CD14-positive monocyte (primary cell): Measurements from ENCODE around the gene TUBAL3. TPM values are rescaled to one million over a fixed set of nuclear protein-coding genes. Genes with fewer than 3 reads are reported as not detected.

Source experiments
- DNase-seq, 3 donors: peaks; one replicate each; pipeline ENCODE4 v3.0.0-alpha.2; 2011 to 2022
- H2AFZ ChIP-seq: 2 replicates; pipeline ENCODE4 v1.6.0; 2012; ENCODE audit warnings: mild to moderate bottlenecking, low read depth, low read length, inconsistent platforms; ENCODE audit not compliant: insufficient read depth, poor library complexity, severe bottlenecking
- H3K27ac ChIP-seq, 2 donors: 1 replicate in 1 of 2; 2 replicates in 1 of 2; pipeline ENCODE4 v1.5.1; 2012 to 2013; ENCODE audit warnings: low read length in 2 of 2, control low read depth in 1 of 2, inconsistent platforms in 1 of 2, low read depth in 1 of 2, mild to moderate bottlenecking in 1 of 2
- H3K27me3 ChIP-seq, 2 donors: one replicate each; pipeline versions ENCODE4 v1.6.0 to v1.6.1; 2011 to 2013; ENCODE audit warnings: low read length in 2 of 2; ENCODE audit not compliant: control insufficient read depth in 2 of 2, insufficient read depth in 2 of 2
- H3K36me3 ChIP-seq, 2 donors: replicated peaks in 1 of 2; 1 replicate in 1 of 2; 2 replicates in 1 of 2; pipeline versions ENCODE4 v1.5.1 to v1.6.1; 2012 to 2013; ENCODE audit warnings: low read length in 2 of 2, control low read depth in 1 of 2, inconsistent platforms in 1 of 2, mild to moderate bottlenecking in 1 of 2; ENCODE audit not compliant: insufficient read depth in 2 of 2, control insufficient read depth in 1 of 2
- H3K4me1 ChIP-seq, 2 donors: 1 replicate in 1 of 2; 2 replicates in 1 of 2; pipeline versions ENCODE4 v1.5.1 to v1.6.1; 2012 to 2013; ENCODE audit warnings: low read length in 2 of 2, control low read depth in 1 of 2, inconsistent platforms in 1 of 2, mild to moderate bottlenecking in 1 of 2, moderate library complexity in 1 of 2; ENCODE audit not compliant: insufficient read depth in 2 of 2, control insufficient read depth in 1 of 2
- H3K4me2 ChIP-seq: replicated peaks from 2 replicates; pipeline ENCODE3; 2012; ENCODE audit warnings: low read length, moderate library complexity, mild to moderate bottlenecking; ENCODE audit not compliant: poor library complexity, severe bottlenecking; ENCODE audit errors: extremely low read depth
- H3K4me3 ChIP-seq, 3 experiments: fragments of 200-600 bp in 1 of 3; sonication (generic) in 1 of 3; replicated peaks in 1 of 3; 1 replicate in 2 of 3; 2 replicates in 1 of 3; pipeline ENCODE4 v1.5.1; 2011 to 2013; ENCODE audit warnings: low read length in 3 of 3, mild to moderate bottlenecking in 3 of 3, control low read depth in 2 of 3, low read depth in 2 of 3, inconsistent platforms in 1 of 3, moderate library complexity in 1 of 3
- H3K79me2 ChIP-seq: 2 replicates; pipeline ENCODE4 v1.6.0; 2012; ENCODE audit warnings: mild to moderate bottlenecking, control low read depth, inconsistent platforms, low read length, moderate library complexity; ENCODE audit not compliant: insufficient read depth
- H3K9ac ChIP-seq: 2 replicates; pipeline ENCODE4 v1.6.0; 2017; ENCODE audit warnings: low read length, mild to moderate bottlenecking; ENCODE audit not compliant: insufficient read depth, poor library complexity, severe bottlenecking
- H3K9me3 ChIP-seq, 2 donors: replicated peaks in 1 of 2; 1 replicate in 1 of 2; 2 replicates in 1 of 2; pipeline versions ENCODE4 v1.5.1 to v1.6.1; 2012 to 2013; ENCODE audit warnings: low read length in 2 of 2, control low read depth in 1 of 2; ENCODE audit not compliant: control insufficient read depth in 1 of 2, insufficient read depth in 1 of 2
- H4K20me1 ChIP-seq: 2 replicates; pipeline ENCODE4 v1.6.0; 2012; ENCODE audit warnings: mild to moderate bottlenecking, low read length, control low read depth, moderate library complexity; ENCODE audit not compliant: insufficient read depth
- H3K27ac Mint-ChIP-seq, 7 donors: one replicate each; pipeline ENCODE4 v1.8.0; 2020; ENCODE audit warnings: mild to moderate bottlenecking in 7 of 7, mixed read lengths in 7 of 7, moderate library complexity in 6 of 7, inconsistent platforms in 2 of 7
- H3K27me3 Mint-ChIP-seq, 3 donors: one replicate each; pipeline ENCODE4 v1.8.0; 2021 to 2022; ENCODE audit warnings: low read depth in 3 of 3, mild to moderate bottlenecking in 3 of 3, mixed read lengths in 3 of 3, moderate library complexity in 3 of 3, inconsistent platforms in 1 of 3
- H3K36me3 Mint-ChIP-seq, 2 donors: one replicate each; pipeline ENCODE4 v1.8.0; 2020; ENCODE audit warnings: mixed read lengths in 2 of 2, inconsistent platforms in 1 of 2, mild to moderate bottlenecking in 1 of 2
- H3K4me1 Mint-ChIP-seq: one replicate; pipeline ENCODE4 v1.8.0; 2020; ENCODE audit warnings: mild to moderate bottlenecking, mixed read lengths
- H3K4me3 Mint-ChIP-seq, 2 donors: one replicate each; pipeline ENCODE4 v1.8.0; 2020; ENCODE audit warnings: mild to moderate bottlenecking in 2 of 2, mixed read lengths in 2 of 2, moderate library complexity in 1 of 2
- H3K9me3 Mint-ChIP-seq, 7 donors: one replicate each; pipeline ENCODE4 v1.8.0; 2020 to 2022; ENCODE audit warnings: mixed read lengths in 7 of 7, mild to moderate bottlenecking in 6 of 7, moderate library complexity in 6 of 7, inconsistent platforms in 2 of 7
- CTCF ChIP-seq: fragments of 200-600 bp; IDR thresholded peaks from one replicate; pipeline ENCODE4 v1.8.0; 2022; ENCODE audit warnings: antibody characterized with exemption, mild to moderate bottlenecking
- WGBS: methylation state at CpG from one replicate; pipeline ENCODE4 v1.1.5; 2013; ENCODE audit warnings: missing lambda C conversion rate; ENCODE audit not compliant: insufficient coverage; 5-methylcytosine and 5-hydroxymethylcytosine counted together
- intact Hi-C, 2 donors: fragments of 100-400 bp; cut with micrococcal nuclease; formaldehyde crosslinking; loops; one replicate each; pipeline versions ENCODE4 v1.15.0 to v1.15.1; 2023
- polyA plus RNA-seq, 3 donors: library from polyadenylated mRNA; depleted of rRNA in 1 of 3; unstranded in 2 of 3; stranded (reverse) in 1 of 3; fragments of 300-500 nt in 2 of 3; fragments of >200 nt in 1 of 3; fragmentation: Illumina TruSeq in 2 of 3; gene quantifications; 1 replicate in 2 of 3; 2 replicates in 1 of 3; pipeline ENCODE4 v1.2.3, GENCODE V29; 2012 to 2021

The TUBAL3 gene
- polyA plus RNA-seq, 3 donors = not detected

GRCh38 chr10:5396556-5397300, 7.9 kb downstream of the TUBAL3 start:
- no peak overlapping the region for H3K27ac ChIP-seq
- H3K9me3 Mint-ChIP-seq = peaks cover 8 to 23% (median 12%) of the 10 kb centered on the region in 7 donors
- no peak overlapping the region for H3K4me3 Mint-ChIP-seq
- no peaks in the 10 kb centered on the region for H4K20me1 ChIP-seq
- no peak overlapping the region for H2AFZ ChIP-seq
- no peaks in the 10 kb centered on the region for H3K27me3 ChIP-seq
- no peaks in the 10 kb centered on the region for H3K36me3 ChIP-seq
- TF ChIP-seq CTCF = no peak
- H3K9me3 ChIP-seq = peaks cover 8 to 12% of the 10 kb centered on the region in 2 donors
- H3K4me1 Mint-ChIP-seq = peaks cover 4% of the 10 kb centered on the region
- no peaks in the 10 kb centered on the region for H3K36me3 Mint-ChIP-seq
- H3K4me2 ChIP-seq = no peak overlapping the region
- no peak overlapping the region for H3K4me3 ChIP-seq
- no peak overlapping the region for H3K27ac Mint-ChIP-seq
- H3K27me3 Mint-ChIP-seq = peaks cover 0 to 2% (median 2%) of the 10 kb centered on the region in 3 donors
- intact Hi-C loops = no loop called here
- 92% methylated on average over 6 of the region's 12 CpGs for WGBS
- DNase-seq = no peak
- H3K79me2 ChIP-seq = no peaks in the 10 kb centered on the region
- H3K4me1 ChIP-seq = no peaks in the 10 kb centered on the region
- H3K9ac ChIP-seq = no peak overlapping the region

- H2AFZ ChIP-seq = no peak overlapping the region
- no peak for TF ChIP-seq CTCF
- peaks cover 11 to 38% (median 28%) of the 10 kb centered on the region in 7 donors for H3K9me3 Mint-ChIP-seq
- peaks cover 4% of the 10 kb centered on the region for H3K4me1 Mint-ChIP-seq
- peaks cover 17 to 23% of the 10 kb centered on the region in 2 donors for H3K9me3 ChIP-seq
- no peaks in the 10 kb centered on the region for H4K20me1 ChIP-seq
- H3K36me3 ChIP-seq = no peaks in the 10 kb centered on the region
- intact Hi-C loops = no loop called here
- no peak overlapping the region for H3K4me3 Mint-ChIP-seq
- H3K4me1 ChIP-seq = no peaks in the 10 kb centered on the region
- H3K4me3 ChIP-seq = no peak overlapping the region
- H3K79me2 ChIP-seq = no peaks in the 10 kb centered on the region
- DNase-seq = no peak
- no peak overlapping the region for H3K9ac ChIP-seq
- no peaks in the 10 kb centered on the region for H3K36me3 Mint-ChIP-seq
- WGBS = 97% methylated on average over 15 of the region's 18 CpGs
- H3K27ac ChIP-seq = no peak overlapping the region
- H3K4me2 ChIP-seq = no peak overlapping the region
- H3K27me3 ChIP-seq = no peaks in the 10 kb centered on the region
- peaks cover 0 to 4% (median 2%) of the 10 kb centered on the region in 3 donors for H3K27me3 Mint-ChIP-seq
- H3K27ac Mint-ChIP-seq = no peak overlapping the region
Observed at GRCh38 chr10:5395168-5395567, 9.5 kb downstream of the TUBAL3 start.
